NCI-H748 (cell line): ENCODE measurements around the gene PRTFDC1.

Source experiments
- DNase-seq: peaks from one replicate; lab custom pipeline; 2025; ENCODE audit not compliant: unreplicated experiment; lab: John Stamatoyannopoulos, UW

The PRTFDC1 gene

DNA sequence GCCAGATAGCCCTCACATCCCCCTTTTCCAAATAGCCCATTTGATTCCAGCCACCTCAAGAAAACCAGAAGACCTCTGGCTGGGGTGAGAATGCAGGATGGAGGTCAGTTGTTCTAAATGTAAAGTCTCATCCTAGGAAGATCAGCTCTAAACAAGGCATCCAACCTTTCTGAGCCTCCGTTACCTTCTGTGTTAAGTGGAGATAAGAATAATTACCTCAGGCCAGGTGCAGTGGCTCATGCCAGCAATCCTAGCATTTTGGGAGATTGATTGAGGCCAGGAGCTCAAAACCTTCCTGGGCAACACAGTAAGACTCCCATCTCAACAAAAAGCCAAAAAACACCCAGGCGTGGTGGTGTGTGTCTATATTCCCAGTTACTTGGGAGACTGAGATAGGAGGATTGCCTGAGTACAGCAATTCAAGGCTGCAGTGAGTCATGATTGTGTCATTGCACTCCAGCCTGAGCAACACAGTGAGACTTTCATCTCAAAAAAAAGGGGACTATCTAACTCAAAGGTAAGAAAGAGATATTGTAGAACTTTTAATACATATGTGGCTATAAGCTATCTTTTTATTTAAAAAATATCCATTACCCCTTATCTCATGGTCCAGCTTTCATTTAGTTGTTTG is 43.5 kb downstream of the PRTFDC1 start:
- no peak for DNase-seq

DNA sequence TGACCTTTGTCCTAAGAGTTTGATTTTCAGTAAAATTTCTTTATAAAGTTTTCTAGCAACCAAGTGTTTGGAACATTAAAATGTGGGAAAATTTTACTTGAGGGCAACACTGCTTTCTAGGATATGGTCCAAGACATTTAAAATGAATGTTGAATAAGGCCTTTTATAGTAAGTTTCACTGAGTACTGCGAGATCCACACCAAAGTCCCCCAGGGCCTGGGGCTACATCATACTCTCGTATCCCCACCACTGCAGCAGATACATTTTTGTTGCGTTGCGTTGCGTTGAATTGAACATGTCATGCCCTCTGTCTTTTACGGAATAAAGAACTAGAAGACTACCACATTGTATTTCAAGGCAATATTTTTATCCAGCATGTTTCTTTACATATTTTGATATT is 44.5 kb downstream of the PRTFDC1 start:
- DNase-seq, result no peak

DNA sequence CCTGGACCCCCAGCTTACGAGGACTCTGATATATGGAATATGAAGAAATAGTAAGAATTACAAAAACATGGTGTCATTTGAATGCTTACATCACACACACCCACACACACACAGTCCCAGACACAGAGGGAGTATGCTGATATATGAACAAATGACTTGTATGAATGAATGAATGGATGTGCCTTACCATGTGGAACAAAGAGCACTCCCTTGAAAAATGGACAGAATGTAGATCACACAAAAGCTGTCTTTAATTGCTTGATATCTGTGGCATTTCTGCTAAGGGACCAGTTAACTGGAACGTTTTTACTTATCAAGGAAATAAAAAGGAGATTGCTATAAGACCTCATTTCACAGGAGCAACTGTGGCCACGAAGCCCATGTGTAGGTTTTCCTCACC is 46.0 kb downstream of the PRTFDC1 start:
- no peak for DNase-seq

DNA sequence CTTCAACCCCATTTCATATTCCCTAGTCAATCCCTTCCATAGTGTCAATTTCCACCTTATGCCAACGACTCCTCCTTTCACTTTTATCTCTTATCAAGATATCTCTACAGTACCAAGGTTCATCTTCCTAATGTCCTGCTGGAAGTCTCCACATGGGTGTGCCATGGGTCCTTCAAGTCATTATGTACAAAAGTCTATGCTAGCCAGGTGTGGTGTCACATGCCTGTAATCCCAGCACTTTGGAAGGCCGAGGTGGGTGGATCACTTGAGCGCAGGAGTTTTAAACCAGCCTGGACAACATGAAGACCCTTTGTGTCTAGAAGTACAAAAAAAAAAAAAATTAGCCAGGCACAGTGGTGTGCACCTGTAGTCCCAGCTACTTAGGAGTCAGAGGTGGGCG is 47.6 kb downstream of the PRTFDC1 start:
- DNase-seq, result no peak

DNA sequence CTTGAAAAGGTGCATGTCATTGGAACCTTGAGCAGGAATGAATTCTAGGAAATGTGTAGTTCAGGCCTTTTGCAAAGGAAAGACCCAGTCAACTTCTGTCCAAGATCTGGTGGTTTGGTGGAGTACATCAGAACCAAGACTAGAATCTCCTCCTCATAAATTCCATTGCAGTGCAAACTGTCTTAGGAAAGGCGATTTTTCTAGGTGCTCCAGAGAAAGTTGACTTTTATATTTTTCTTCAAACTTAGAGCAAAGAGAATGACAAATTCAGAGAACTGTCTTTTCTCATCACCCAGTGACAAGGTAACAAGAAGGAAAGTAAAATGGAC is 50.0 kb downstream of the PRTFDC1 start:
- DNase-seq, result no peak

DNA sequence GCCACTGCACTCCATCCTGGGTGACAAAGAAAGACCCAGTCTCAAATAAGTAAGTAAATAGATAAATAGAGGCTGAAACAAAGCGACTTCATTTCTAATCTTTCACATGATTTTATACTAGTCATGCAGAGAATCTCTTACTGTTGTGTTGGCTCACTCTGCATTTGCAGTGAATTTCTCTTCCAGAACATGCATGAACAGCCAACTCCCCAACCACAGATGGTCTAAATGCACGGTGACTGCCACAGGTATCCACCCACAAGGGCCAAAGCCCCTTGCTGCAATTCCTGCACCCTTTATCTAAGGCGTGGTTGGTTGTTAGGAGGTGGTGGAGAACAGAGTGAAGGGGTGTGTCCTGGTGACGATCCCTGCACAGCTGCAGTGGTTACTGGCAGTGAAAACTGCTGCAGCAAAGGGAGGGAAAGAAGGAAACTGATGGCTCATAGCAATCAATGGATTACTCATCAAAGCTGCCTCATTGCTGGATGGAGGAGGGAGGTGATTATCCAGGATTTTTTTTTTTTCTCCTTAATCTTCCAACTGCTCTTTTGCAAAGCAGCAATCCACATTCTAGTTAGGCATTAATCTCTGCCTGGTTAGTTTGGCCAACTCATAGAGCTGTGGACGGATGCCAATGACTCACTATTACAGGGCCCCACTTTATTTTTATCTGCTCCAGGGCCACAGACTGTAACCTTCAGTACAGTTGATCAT is 50.6 kb downstream of the PRTFDC1 start:
- DNase-seq, result peak; percentile 19

DNA sequence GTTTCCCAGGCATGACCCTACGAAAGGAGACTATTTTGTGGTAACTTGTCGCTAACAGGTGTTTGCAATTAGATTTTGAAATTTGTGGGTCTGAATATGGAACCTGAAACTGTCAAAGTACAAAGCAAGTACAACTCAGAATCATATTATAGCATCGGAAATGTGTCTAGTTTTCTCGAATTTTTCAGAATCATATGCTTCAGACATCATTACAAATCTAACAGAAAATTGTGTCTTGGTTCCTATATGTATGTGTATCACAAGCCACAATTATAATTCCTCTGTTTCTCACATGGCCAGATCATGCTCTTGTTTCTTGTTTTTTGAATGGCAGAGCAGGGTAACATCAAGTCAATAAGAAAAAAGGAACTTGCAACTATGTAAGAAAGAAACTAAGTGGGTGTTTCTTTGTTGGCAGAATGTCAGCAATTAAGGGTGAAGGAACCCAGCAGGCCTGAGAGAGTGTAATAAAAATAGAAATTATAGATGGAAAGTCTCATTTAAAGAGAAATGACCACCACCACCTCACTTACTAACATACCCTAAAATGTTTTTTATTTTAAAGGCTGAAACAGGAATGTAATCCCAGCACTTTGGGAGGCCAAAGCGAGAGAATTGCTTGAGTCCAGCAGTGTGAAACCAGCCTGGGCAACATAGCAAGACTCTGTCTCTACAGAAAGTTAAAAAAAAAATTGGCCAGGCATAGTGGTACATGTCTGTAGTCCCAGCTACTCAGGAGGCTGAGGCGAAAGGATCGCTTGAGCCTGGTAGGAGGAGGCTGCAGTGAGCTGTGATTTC is 51.3 kb downstream of the PRTFDC1 start:
- DNase-seq, result no peak

DNA sequence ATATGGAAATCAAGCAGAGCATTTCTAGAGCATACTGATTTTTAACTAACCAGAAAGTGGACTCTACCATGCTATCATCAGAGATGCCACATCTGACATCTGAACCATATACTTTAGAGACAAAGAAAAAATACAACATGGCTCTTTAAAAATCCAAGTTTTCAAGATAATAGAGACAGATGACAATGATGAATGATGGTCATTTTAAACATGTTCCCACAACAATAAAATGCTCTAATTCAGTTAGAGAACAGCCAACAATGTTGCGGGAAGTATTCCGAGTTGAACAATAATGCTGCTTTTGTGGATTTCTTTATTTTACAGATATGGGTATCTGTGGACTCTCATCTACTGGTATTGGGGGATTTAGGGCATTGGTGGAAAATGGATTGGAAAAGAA is 52.8 kb downstream of the PRTFDC1 start:
- DNase-seq, result no peak

DNA sequence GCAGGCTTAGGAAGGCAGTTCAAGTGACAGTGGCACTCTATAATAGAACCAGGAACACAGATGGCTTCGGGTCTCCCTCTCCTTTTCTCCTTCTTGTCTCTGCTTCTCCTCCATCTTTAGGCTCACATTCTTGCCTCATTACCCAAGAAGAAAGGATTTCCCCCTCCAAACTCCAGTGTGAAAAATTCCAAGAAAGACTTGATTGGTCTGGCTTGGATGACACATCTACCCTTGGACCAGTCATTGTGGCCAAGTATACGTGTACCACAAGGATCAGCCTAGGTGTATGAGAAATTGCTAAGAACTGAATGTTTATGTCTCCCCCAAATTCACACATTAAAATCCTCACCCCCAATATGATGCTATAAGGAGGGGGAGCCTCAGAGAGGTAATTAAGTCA is 53.9 kb downstream of the PRTFDC1 start:
- no peak for DNase-seq

DNA sequence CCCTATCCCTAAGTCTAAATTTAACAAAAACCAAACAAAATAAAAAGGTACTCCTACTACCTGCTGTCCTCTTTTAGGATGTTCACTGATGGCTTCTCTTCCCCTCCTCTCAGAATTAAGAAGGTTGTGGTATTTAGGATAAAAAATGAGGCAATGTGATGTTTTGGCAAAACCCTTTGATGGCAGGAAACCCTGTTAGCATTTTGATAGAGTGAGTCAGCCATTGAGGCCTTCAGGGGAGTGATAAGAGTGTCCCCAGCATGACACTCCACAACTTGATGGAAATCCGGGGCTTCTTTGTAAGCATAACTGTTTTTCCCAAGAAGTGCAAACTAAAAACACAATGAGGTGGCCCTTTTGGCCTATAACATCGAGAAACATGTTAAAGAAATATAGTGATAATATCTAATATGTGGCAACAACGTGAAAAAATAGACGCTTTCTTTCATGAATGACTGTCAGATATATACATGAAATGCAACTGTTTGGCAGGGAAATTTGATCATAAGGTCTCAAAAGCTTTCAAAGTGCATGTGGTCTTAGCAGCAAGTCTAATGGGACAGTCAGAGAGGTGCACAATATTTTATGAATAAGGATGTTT is 55.0 kb downstream of the PRTFDC1 start:
- DNase-seq, result no peak

DNA sequence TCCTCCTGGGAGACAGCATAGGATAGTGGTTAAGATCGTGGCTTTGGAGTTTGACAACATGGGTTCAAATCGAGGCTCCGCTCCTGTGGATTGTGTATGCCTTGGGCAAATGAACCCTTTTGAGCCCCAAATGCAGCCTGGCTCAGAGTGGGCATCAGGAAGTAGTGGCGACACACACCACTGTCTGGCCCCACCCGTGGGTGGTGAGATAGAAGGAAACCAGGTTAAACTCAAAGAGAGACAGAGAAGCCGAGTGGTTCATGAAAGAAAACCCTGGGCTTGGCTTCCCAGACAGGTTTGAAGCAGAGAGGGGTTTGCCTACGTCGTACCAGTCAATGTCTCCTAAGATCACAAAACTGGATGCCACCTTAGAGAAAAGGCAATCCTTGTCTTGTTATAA is 57.7 kb downstream of the PRTFDC1 start:
- DNase-seq, result no peak

DNA sequence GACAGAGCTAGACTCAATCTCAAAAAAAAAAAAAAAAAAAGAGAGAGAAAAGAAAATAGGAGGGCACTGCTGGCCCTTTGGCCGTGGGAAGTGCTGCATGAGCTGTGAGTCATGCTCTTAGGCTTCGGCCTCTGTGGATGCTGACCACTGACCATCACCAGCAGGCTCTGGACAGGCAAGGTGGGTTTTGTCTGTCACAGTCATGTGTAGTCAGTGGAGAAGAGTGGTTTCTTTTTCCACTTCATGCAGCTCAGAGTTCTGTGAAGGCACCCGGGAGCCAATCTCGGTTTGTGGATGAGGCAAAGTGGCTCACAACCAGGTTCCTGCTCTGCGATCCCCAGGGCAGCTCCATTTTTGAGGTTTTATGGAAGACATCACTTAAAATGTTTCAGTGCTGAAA is 58.1 kb downstream of the PRTFDC1 start:
- no peak for DNase-seq

DNA sequence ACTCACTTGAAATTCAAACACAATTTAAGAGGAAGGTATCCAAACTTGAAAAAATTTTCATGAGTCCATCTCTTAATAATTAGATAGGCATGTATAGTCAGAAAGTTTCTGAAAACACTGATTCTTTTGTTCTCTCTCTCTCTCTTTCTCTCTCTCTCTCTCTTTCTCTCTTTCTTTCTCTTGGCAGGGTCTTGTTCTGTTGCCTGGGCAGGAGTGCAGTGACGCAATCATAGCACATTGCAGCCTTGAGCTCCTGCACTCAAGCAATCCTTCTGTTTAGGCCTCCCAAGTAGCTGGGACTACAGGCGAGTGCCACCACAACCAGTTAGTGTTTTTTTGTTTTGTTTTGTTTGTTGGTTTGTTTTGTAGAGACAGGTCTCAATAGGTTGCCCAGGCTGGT is 59.3 kb downstream of the PRTFDC1 start:
- DNase-seq, result no peak

DNA sequence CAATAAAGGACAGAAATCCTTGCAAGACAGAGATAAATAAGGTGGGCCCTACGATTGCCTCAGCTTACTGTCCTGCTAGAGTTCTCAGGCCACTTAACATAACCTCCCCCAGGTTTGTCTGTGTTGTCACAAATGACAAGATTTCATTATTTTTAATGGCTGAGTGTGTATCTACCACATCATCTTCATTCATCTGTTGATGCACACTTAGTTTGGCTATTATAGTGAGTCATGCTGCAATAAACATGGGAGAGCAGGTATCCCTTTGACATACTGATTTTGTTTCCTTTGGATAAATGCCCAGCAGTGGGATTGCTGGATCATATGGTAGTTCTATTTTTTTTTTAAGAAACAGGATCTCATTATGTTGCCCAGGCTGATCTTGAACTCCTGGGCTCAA is 60.6 kb downstream of the PRTFDC1 start:
- no peak for DNase-seq

DNA sequence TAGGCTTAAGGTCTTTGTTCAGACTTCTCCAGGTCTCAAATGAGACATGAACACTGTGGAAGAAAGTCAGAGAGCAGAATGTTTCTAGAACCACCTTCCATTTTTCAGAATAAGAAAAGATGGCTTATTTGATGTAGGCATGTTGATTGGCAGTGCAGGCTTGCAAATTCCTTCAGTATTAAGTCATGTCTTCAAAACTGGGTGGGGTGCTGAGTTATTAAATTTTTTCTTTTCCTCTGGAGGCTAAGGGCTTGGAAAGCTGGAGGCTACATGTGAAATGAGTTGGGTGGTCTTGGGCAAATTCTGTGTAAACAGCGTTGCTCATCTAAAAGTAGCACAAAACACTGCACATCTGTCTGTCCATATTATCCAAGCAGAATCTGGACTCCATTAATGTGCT is 62.8 kb downstream of the PRTFDC1 start:
- no peak for DNase-seq

DNA sequence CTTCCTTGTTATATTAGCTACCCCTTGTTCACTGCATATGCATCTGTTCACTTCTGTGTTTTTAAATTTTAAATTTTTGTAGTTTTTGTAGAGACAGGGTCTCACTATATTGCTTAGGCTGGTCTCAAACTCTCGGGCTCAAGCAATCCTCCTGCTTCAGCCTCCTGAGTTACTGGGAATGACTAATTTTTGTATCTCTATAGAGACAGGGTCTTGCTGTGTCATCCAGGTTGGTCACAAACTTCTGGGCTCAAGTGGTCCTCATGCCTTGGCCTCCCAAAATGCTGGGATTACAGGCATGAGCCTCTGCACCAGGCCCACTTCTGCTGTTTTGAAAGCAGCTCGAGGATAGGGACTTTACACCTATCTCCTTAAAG is 64.6 kb downstream of the PRTFDC1 start:
- DNase-seq, result no peak

DNA sequence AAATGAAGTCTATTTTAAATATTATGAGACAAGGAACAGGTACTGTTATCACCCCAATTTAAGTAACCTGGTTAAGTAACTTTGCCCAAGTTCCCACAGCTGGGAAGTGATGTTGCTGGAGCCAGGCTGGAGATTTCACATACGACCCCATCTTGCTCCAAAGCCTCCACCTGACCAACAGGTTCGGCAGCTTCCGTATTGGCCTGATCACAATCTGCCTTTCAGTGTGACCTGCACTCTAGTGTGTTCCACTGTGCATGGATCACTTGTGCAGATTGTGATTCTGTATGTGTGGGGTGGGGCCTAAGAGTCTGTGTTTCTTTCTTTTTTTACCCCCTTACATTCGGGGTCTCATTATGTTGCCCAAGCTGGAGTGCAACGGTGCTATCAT is 66.1 kb downstream of the PRTFDC1 start:
- DNase-seq, result no peak

DNA sequence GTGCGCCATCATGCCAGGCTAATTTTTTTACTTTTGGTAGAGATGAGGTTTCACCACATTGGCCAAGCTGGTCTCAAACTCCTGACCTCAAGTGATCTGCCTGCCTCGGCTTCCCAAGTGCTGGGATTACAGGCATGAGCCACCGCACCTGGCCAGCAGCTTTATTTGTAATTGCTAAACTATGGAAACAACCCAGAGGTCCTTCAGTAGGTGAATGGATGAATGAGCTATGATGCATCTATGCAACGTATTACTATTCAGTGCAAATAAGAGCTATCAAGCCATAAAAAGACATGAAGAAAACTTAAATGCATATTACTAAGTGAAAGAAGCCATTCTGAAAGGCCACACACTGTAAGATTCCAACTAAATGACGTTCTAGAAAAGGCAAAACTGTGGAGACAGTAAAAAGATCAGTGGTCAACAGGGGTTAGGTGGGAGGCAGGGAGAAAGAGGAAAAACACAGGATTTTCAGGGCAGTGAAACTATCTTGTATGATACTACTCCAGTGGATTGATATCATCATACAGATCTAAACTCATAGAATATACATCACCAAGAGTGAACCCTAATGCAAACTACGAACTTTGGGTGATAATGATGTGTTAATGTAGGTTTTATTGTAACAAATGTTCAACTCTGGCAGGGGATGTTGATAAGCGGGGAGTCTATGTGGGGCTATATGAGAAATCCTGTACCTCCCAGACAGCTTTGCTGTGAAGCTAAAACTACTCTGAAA is 66.7 kb downstream of the PRTFDC1 start:
- DNase-seq, result no peak

DNA sequence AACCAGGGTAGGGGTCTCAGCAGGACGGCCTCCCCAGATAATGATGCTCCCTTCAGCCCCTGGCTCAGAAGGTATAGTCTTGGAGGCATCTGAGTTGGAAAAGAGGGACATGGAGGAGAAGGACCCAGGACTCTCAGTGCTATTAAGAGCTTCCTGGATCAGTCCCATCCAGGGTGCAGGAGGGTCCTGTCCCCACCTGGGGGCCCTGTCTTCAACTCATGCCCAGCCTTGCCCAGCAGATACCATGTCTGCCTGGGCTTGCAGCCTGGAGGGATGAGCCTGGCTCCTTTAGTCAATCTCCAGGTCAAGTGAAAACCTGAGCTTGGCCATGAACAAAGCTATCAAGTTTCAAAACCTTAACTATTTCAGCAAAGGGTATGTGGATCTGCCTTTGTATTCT is 67.6 kb downstream of the PRTFDC1 start:
- no peak for DNase-seq

DNA sequence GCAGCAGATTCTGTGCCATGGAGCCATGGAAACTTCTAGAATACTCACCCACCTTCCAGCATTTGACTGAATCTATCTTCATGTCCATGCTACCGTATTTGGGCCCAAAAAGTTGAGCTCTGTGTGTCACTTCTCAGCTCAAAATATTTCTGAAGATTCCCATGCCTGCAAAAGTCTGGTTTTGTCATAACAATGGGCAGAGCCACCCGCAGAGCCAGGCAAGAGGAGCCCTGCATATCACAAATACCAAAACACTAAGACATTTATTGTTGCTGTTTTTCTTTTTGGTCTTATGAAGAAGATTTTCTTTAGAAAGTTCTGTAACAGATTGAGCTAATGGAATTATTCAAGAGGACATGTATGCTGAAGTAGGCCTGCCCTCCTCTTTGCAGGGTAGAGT is 68.1 kb downstream of the PRTFDC1 start:
- no peak for DNase-seq

DNA sequence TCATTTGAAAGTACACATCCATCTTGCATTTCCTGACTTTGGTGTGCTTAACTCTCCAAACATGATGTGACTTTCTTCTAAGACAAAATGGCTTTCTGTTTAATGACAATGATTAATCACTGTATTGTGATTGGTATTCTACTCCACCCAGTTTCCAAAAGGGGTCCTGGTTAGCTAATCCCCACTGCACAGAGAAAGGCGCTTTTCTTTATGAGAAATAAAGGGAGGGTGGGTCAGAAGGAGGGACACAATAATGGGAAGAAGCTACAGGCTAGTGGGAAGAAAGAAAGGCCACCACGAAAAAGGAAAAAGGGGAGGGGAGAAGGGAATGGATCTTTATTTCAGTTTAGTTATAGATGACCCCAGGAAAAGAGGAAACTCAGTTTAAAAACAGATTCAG is 69.2 kb downstream of the PRTFDC1 start:
- no peak for DNase-seq
